NK-92 (cell line): ENCODE results near the gene KMT2C.
"Not testable (repeated sequence)": the region's sequence is repeated elsewhere in the genome, so short reads cannot be mapped to it uniquely, and the experiment has no call there.

Source experiments
- DNase-seq: peaks from one replicate; lab custom pipeline; 2025; ENCODE audit not compliant: unreplicated experiment; lab: John Stamatoyannopoulos, UW

The KMT2C gene

DNA sequence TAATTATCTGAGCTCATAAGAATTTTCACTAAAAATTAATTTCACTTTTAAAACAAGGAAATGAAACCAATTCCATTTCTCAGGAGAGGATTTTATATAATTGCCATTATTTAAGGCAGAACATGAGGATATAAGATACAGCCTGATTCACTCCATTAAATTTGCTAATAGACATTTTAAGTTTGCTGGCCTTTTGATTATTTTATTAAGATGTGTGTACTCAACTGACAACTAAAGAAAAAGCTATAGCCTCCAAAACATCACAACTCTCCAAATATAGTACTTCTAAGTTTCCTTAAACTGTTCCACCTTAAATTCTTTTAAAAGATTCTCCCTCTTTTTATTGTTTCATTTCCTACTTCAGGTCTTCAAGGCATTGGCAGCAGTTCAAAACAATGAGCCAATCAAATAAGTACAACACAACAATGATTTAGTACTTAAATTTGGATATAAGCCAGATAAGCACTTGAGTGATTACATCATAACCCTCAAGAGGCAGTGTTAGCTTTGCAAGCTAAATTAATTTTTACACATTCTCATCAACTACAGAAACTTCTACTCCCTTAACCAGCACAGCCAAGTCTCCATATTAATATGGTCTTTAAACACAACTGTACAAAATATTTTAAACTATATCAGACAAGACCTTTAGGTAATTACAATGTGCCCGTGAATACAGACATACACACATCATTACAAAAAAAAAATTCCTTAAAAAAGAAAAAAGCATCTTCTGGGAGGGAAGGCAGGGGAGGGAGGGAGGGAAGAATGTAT is 121.8 kb downstream of the KMT2C start:
- no peak for DNase-seq

DNA sequence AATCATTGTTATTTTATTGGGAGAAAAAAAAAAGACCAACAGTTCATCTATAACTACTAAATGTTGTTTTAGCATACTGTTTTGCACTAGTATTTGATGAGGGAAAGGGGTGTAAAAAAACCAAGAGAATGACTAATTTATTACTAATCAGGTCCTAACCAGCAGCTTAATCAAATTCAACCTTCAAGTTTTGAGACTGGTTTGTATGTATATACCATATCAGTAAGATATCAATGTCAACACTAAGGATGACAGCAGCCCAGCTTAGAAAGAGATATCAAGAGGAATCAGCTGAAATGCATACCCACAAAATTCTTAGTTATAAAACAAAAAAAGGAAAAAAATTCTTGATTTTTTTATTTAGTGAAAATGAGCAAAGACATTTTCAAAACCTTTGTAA is 122.6 kb downstream of the KMT2C start:
- DNase-seq: no peak

DNA sequence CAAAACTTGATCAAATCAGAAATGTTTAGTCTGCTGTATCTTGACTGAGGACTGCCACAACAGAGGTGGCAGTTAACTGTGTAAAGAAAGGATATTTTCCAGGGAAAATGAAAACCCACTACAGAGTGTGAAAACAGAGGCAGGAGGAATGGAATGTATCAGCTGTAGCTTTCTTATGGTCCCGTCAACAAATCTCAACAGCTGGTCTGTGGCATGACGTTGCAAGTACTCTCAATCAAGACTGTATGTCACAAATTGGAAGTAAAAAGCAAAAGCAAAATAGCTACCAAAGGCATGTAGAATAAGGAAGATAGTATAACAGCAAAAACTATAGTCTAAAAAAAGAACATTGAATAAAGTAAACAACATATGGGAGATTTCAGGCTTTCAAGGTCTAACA is 123.5 kb downstream of the KMT2C start:
- no peak for DNase-seq

DNA sequence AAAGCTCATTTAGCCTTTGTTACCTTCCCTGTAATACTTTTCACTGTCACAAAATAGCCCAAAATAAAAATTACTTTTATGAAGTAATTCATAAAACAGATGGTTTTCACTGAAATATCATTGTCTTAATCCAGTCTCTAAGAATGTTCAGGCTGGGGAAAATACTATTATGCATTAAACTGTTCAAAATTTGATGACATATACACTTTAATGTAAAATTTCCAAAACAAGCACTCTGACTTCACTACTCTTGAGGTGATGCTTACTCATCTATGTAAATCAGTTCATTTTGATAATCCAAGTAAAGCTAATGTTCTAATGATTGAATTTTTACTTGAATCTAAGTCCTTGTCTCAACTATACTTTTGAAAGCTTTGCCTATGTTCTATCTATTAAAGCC is 127.9 kb downstream of the KMT2C start:
- no peak for DNase-seq

DNA sequence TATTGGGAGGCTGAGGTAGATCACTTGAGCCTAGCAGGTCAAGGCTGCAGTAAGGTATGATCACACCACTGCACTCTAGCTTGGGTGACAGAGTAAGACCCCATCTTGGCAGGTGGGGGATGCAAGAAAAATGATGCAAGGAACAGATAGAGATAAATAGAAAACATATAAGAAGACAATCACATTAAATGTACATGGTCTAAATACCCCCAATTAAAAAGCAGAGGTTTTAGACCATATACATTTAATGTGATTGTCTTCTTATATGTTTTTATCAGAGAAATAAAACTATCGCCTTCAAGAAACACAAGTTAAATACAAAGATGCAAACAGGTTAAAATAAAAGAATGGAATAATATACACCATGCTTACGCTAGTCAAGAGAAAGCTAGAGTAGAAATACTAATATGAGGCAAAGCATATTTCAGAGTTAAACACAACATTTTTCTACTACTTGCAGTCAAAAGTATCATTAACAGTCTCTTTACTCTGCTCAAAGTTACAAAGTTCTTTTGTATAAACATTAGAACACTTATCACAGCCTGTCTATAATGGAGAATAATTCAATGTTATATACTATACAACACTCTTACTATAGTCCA is 136.2 kb downstream of the KMT2C start:
- DNase-seq: not testable (repeated sequence)

DNA sequence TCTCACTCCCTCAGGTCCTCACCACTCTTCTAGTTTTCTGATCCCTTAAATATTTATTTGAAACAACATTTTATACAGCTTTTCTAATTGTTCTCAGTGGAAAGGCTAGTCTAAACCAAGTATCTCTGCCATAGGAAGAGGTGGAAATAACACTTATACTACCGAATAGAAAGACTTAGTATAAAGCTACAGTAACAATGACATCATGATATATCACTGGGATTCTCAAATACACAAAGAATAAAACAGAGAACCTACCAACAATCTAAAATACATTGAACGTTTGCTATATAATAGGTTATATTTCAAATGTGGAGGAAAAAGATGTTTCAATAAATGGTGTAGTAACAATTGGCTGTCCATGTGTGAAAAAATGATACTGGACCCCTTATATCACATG is 142.9 kb downstream of the KMT2C start:
- DNase-seq: no peak

DNA sequence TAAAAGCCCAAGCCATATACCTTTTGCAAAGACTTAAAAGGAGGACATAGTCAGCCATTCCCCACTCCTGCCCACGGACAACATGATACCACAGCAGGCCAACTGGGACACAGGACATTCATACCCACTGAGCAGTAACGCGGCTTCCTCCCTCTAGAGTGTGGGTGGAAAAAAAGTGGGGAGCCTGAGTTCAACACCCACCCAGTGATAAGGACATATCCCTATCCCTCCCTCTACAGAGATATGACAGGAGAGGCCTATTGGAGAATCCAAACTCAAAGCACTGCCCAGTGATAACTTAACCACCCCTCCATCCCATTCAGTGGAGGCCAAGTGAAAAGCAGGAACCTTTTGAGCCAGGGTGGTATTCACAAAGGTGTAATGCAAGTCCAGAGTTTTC is 148.8 kb downstream of the KMT2C start:
- not testable (repeated sequence) for DNase-seq

DNA sequence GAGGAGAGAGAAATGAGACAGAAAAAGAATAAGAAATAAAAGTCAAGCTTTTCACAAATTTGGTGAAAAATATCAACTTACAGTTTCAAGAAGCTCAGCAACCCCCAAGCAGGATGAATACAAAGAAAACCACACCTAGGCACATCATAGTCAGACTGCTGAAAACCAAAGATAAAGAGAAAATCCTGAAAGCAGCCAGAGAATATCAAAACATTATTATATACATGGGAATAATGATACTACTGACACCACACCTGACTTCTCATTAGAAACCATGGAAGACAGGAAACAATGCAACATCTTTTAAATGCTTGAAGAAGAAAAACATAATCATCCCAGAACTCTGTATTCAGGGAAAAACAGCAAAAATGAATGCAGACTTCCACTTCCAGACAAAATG is 149.6 kb downstream of the KMT2C start:
- not testable (repeated sequence) for DNase-seq

DNA sequence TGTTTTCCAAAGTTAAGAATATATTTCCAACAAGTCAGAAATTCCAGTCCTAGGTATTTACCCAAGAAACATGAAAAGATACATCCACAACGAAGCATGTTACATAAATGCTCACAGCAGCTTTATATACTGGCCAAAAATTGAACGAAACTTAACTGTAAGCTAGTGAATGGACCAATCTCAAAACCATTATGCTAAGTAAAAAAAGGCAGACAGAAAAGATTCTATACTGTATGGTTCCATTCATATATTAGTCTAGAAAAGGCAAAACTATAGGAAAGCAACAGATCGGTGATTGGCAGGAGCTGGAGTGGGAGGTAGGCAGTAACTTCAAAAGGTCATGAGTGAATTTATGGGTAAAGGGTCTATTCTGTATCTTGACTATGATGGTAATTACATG is 150.8 kb downstream of the KMT2C start:
- DNase-seq: not testable (repeated sequence)

DNA sequence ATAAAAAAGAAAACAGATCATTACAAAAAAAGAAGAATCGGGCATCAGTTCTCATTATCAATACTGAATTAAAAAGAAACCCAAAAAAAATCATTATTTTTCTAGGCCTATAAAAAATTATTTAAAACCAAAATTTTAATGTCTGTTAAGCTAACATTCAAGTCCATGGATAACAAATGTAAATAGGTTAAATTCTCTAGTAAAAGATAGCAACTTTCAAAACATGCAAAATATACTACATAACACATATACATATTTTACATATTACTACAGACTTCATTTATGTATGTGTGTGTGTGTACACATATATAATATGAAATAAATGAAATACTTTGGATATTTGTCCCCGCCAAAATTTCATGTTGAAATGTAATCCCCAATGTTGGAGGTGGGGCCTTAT is 158.1 kb downstream of the KMT2C start:
- DNase-seq: not testable (repeated sequence)

DNA sequence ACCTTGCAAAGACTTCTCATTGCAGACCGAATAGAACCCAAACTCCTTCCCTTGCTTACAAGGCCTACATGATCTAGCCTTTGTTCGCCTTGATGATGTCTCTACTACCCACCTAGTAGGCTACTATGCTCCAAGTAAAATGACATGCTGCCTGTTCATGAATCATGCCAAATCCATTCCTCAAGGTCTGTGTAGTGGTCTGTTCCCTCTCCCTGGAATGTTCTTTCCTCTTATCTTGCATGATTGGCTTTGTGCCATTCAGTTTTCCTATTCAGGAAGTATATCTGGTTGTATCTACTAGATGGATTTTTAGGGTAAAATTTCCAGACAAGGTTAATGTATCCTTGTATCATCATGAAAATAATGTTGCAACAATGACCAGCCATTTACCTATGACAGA is 165.4 kb downstream of the KMT2C start:
- not testable (repeated sequence) for DNase-seq

DNA sequence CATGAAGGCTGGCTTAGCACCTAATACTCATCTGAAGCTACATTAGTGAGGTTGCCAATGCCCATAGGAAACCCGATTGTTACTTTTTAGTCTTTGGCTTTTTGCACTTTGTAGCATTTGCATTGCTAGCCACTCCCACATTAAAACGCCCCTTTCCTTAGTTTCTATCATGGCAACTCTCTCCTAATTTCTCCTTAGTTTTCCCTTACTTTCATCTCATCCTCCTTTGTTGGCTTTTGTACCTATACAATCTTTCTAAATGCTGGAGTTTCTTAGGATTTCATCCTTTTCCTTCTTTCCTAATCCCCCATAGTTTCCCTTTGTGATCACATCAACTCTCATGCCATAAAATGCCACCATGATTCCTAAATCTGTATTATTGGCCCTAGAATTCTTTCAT is 168.9 kb downstream of the KMT2C start:
- DNase-seq: not testable (repeated sequence)

DNA sequence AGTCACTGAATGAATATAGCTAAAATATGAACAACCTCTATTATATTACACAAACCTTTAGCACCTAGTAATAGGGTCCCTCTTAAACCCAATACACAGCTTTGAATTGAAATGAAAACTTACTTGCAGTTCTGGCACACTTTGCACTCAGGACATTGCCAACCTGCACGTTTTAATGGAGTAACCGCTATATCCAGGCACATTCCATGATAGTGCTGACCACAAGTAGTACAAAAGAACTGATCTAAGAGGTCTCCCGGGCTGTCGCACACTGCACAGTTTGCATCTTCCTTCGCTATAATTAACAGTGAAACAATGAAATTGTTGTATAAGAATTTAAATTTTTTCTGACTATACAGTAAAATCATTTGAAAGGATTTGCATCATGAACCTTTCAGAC is 170.9 kb downstream of the KMT2C start:
- not testable (repeated sequence) for DNase-seq

DNA sequence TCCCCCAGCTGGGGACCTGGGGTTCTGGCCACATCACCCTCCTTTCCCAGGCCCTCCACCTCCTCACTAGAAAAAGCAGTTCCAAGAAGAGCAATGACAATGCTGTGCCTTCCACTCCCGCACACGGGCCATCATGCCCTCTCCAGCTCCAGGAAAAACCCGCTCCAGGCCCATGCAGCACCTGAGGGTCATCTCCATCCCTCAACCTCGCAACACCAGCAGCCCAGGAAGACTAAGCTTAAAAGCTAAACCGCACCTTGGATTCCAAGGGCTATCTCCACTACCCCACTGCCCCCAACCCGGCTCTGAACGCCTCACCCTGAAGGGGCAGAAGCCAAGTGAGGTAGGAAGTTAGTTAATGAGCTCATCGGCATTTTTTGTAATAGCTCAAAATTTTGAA is 173.7 kb downstream of the KMT2C start:
- DNase-seq: not testable (repeated sequence)

DNA sequence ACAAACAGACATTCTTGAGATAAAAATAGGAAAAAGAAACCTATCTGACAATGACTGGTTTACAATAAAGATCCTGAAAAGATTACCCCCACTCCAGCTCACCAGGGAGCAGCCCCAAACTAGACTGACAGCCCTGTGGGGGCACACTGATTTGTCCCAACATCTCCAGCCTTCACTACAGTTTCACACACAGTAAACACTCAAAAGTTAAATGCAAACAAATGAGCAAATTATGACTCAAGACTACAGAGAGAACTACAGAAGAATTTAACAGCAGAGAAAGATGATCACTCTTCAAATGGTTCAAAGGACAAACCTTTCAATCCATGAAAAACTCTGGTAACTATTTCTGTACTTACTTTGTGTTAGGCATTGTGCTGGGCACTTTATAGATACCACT is 176.2 kb downstream of the KMT2C start:
- not testable (repeated sequence) for DNase-seq

DNA sequence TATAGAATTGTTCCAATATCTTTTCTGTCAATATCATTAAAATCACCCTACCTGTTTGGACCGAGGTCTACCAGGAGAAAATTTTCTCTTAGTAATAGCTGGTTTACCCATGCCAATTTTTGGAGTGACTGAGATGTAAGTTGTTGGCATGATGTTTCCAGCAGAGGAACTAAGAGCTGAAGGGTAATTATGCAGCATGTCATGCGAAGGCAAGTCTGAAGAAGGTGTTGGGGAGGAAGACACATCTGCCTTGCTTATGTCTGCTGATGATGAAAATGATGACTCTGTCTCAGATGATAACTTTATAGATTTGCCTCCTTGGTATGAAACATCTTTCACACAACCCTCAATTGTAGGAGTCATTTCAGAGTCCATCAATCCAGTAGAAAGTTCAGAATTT is 188.0 kb downstream of the KMT2C start:
- DNase-seq: not testable (repeated sequence)

DNA sequence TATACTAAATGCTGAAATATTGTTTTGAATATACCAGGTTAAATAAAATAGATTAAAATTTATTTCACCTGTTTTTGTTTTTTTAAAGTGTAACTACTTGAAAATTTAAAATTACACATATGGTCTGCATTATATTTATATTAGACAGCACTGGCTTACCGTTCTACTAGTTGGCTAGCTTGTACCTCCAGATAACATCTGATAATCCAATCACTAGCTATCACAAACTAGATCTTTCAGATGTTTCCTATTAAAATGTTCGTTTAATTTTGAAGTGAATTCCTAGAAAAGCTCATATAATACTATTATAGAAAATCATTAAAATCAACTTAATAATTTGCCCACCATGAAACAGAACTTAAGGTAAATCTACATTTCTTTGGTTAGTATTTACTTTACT is 190.4 kb downstream of the KMT2C start:
- DNase-seq: not testable (repeated sequence)

DNA sequence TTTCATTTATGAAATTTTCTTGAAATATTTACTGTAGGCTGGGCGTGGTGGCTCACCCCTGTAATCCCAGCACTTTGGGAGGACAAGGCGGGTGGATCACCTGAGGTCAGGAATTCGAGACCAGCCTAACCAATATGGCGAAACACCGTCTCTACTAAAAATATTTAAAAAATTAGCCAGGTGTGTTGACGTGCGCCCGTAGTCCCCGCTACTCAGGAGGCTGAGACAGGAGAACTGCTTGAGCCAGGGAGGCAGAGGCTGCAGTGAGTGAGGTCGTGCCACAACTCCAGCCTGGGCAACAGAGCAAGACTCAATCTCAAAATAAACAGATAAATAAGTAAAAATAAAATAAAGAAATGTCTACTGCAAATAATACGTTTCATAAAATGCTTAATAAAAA is 192.3 kb downstream of the KMT2C start:
- not testable (repeated sequence) for DNase-seq

DNA sequence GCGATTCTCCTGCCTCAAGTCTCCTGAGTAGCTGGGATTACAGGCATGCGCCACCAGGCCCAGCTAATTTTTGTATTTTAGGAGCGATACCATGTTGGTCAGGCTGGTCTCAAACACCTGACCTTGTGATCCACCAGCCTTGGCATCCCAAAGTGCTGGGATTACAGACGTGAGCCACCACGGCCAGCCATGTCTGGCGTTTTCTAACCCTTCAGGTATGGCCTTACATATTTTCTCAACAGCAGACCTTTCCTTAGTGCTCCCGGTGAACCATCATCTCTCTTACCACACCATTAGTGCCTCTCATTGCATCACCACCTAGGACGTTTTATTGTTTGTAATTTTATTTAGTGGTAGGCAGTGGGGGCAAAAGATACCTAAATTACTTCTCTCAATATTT is 194.5 kb downstream of the KMT2C start:
- DNase-seq: not testable (repeated sequence)

DNA sequence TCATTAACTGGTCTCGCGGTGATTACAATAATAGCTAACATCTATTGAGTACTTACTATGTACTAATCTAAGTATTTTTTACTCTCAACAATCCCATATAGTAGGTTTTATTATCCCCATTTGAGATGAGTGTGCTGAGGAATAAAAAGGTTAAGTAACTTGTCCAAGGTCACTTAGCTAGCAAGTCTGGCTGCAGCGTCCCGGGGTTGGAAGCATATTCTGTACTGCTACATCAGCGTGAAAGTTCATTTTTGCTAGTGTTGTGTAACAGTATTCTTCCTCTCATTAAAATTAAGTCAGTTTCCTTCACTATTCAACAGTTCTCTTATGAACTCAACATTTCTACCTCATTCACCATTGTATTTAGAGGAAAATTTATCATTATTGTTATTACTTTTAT is 199.5 kb downstream of the KMT2C start:
- not testable (repeated sequence) for DNase-seq

DNA sequence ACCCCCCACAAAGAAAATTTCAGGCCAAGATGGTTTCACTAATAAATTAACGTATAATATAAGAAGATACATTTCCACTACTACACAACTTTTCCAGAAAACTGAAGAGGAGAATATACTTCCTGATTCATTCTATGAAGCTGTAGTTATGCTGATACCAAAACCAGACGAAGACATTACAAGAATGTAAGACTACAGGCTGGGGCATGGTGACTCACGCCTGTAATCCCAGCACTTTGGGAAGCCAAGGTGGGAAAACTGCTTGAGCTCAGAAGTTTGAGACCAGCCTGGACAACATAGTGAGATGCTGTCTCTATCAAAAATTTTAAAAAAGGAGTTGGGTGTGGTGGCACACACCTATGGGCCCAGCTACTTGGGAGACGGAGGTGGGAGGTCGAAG is 201.4 kb downstream of the KMT2C start:
- not testable (repeated sequence) for DNase-seq

DNA sequence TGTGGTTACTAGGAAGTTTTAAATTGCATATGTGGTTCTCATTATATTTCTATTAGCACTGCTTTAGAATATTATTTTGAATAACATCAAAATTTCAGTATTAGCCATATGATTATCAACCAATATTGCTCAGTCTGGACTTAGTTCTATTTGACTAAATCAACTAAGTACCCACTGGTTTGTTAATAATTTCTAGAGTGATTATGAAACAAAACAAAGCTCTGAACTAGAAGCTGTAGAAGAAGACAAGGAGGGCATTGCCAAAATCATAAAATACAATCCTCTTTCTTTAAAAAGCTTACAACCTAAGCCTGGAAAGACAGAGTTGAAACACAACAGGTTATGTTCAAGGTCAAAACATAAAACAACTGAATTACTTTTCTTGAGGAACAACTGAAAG is 204.7 kb downstream of the KMT2C start:
- no peak for DNase-seq

DNA sequence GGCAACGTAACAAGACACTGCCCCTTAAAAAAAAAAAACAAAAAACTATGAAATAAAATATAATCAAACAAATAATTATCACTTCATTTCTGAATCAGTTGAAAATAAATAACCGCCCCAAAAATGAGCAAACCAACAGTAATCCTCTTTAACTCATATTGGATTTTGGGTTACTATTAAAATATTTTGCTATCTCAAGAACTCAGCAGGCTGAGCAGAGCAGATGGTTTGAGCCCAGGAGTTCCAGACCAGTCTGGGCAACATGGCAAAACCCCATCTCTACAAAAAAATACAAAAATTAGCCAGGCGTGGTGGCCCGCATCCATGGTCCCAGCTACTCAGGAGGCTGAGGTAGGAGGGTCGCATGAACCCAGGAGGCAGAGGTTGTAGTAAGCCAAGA is 216.2 kb downstream of the KMT2C start:
- not testable (repeated sequence) for DNase-seq
